ENCODE data around the gene AK2.
A peak's percentile ranks its signal among the peaks of the same experiment; 100 is the strongest.
"Not testable (repeated sequence)": the region's sequence is repeated elsewhere in the genome, so short reads cannot be mapped to it uniquely, and the experiment has no call there.

Gene AK2

GRCh38 chr1:32998997-32999396 lies 37.7 kb downstream of the AK2 start:
- DNase-seq (ENCODE audit: low spot score) = no peak

- no peak for DNase-seq (ENCODE audit: low spot score)
These were observed 38.6 kb downstream of the AK2 start for GRCh38 chr1:32998064-32998463.

DNA sequence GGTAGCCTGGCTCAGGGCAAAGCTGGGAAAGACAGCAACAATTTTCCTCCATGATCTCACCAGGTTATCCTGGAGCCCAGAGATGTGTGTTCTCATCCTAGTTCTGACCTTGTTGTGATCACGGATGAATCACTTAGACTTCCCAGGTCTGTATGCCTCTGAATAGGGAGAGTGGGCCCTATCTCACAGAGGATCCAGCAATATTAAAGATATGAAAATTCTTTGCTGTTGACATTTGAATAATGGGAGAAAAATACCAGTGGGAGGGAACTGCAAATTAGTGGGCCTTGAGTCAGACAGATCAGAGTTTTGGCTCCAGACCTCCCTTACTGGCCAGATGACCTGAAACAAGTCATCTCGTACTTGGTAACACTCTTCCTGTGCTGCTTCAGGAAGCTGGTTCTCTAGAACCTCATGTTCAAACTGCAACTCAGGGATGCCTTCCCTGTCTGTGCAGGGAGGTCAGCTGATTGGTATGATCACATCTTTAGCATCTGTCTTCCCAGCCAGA lies 39.2 kb downstream of the AK2 start:
- DNase-seq (ENCODE audit: low spot score) = peak; percentile 33

GRCh38 chr1:32993324-32993636 lies 43.4 kb downstream of the AK2 start:
- not testable (repeated sequence) for DNase-seq (ENCODE audit: low spot score)

- peak; percentile 23 for DNase-seq (ENCODE audit: low spot score)
These were observed 44.0 kb downstream of the AK2 start for GRCh38 chr1:32992489-32993323.

DNA sequence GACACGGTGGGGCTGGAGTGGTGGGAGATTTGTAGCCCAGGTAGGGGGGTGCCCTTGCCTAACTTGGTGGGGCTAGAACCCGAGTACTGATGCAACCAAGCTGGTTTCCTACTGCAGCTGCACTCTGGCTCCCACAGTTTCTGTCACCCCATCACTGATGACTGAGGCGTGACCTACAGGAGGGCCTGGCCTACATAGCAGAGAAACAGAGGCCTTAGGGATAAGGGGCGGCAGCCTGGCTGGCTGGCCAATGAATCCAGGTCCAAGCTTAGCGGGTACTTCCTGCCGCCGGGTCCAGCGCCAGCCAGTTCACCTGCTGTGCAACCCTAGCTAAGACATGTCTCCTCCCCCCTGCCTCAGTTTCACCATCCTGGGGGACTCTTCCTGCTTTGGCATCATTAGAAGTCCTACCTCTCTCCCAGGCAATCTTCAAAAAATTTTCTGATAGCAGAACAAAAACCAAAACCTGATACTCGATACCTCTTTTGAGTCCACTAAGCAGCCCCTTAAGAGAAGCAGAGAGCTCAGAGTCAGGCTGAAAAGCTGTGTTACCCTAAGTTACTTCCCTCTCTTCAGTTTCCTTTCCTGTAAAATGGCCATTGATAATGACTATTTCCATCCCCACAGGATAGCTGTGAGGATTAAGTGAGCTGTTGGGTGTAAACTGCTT lies 44.7 kb downstream of the AK2 start:
- DNase-seq (ENCODE audit: low spot score) = no peak

- DNase-seq (ENCODE audit: low spot score) = no peak
These were observed 45.3 kb downstream of the AK2 start for GRCh38 chr1:32991386-32991785.

- no peak for DNase-seq (ENCODE audit: low spot score)
These were observed 45.8 kb downstream of the AK2 start for GRCh38 chr1:32990887-32991286.

DNA sequence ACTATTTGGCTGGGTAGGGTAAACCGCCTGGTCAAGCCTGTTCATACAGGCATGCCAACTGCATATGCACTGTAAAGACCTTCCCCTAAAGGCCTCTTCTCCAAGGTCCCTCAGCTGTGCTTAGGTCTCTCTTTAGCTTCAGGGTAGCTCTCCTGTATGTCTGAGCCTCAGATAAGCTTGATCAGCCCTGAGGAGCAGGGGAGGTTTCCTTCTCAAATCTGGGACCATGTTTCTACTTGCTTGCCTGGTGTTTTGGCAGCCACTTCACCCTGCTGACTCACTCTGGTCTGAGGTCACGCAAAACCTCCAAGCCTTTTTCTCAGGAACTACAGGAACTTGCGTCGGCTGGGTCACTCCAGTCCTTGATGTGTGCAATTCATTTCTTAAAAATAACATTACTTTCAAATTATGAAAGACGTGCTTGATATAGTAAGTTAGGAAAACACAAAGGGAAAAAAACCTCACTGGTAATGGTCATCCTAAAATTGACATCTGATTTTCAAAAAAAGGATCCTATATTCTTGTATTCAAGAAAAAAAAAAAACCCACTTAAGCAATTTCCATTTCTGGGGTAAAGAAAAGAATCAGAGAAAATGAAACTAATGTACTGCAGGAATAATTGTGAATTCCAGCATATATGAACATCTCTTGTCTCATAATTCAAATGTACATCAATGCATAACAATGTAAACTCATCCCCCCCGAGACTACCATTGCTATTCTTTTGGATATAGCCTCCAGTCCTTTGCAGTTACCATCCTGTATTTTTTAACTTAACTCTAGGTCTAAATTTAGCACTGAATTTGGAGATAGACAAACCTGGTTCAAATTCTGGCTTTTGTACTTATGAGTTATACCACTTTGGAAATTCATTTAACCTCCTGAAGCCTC lies 47.3 kb downstream of the AK2 start:
- DNase-seq (ENCODE audit: low spot score) = peak; percentile 84

DNA sequence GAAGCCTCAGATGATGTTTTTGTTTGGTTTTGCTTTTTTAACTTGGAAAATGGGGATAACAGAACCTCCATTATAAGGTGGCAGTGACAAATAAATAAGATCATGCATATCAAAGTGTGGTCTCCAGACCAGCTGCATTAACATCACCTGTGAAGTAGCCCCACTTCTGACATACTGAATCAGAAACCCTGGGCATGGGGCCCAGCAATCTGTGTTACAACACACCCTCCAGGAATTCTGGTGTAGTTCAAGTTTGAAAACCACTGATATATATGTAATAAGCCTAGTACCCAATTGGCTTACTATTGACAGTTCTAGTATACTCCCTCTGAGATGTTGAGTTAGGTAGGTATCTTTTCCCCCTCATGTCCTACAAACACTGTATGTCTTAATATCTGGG lies 48.0 kb downstream of the AK2 start:
- no peak for DNase-seq (ENCODE audit: low spot score)

DNA sequence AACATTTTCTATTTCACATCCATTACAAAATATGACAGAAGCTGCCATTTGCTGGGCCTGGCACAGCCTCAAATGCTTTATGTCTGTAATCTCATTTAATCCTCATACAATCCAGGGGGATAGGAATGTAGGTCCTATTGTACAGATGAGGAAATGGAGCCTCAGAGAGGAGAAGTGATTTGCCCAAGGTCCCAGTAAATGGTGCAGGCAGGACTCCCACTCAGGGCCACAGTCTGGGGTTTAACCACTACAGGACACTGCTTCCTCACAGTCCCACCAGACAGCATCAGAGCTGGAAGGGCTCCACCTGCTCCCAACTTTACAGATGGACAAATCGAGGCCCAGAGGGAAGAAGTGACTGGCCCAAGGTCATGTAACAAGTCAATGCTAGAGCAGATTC lies 51.5 kb downstream of the AK2 start:
- DNase-seq (ENCODE audit: low spot score) = no peak

- no peak for DNase-seq (ENCODE audit: low spot score)
These were observed 52.1 kb downstream of the AK2 start for GRCh38 chr1:32984455-32985171.

- no peak for DNase-seq (ENCODE audit: low spot score)
These were observed 52.6 kb downstream of the AK2 start for GRCh38 chr1:32984090-32984454.

- no peak for DNase-seq (ENCODE audit: low spot score)
These were observed 53.7 kb downstream of the AK2 start for GRCh38 chr1:32983020-32983419.

DNA sequence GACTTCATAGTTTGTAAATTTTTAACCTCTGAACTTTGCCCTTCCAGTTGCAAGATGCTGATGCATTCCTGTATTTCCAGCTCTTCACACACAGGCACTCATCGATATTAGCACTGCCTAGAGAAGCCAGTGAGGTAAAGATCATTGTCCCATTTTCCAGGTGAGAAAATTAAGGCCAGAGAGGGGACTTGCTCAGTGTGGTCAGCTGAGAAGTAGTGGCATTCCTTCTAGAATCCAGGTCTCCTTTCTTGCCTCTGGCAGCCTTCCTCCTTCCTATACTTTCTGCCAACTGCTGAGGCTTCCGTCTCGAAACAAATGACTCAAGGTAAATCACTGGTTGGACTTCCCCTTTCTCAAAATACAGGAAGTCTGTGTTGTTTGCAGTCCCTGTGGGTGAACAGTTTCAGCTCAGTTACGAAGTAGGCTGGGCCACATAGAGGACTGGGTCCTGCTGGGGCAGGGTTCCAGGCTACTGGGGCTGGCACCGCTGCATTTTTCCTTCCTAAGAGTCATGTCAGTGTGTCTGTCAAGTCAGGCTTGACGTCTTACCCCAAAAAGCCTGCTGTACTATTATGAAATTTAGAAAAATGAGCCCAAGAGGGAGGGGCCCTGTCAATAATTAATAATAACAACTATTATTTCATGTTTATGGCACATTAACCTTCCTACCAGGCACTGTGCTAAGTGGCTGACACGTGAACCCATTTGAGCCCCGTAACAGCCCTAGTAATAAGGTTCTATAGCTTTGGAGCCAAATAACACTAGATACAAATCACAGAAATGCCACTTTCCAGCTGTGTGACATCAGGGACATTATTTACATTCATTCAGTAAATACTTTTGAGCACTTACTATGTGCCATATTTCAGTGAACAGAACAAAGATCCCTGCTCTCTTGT lies 55.4 kb downstream of the AK2 start:
- peak; percentile 90 for DNase-seq (ENCODE audit: low spot score)

- no peak for DNase-seq (ENCODE audit: low spot score)
These were observed 56.6 kb downstream of the AK2 start for GRCh38 chr1:32980080-32980479.

DNA sequence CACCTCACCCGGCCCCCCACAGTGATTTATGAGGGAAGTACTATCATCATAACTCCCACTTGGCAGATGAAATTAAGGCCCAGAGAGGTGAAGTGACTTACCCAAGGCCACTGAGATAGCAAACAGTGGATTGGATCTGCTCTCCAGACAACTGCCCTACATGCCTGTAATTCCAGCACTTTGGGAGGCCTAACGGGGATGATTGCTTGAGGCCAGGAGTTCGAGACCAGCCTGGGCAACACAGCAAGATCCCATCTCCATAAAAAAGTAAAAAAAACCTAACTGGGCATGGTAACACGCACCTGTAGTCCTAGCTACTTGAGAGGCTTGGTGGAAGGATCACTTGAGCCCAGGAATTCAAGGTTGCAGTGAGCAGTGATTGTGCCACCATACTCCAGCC lies 57.8 kb downstream of the AK2 start:
- DNase-seq (ENCODE audit: low spot score) = no peak

GRCh38 chr1:32977546-32978087 lies 59.1 kb downstream of the AK2 start:
- no peak for DNase-seq (ENCODE audit: low spot score)

DNA sequence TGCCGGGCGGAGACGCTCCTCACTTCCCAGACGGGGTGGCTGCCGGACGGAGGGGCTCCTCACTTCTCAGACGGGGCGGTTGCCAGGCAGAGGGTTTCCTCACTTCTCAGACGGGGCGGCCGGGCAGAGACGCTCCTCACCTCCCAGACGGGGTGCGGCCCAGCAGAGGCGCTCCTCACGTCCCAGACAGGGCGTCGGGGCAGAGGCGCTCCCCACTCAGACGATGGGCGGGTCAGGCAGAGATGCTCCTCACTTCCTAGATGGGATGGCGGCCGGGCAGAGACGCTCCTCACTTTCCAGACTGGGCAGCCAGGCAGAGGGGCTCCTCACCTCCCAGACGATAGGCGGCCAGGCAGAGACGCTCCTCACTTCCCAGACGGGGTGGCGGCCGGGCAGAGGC lies 61.6 kb downstream of the AK2 start:
- DNase-seq (ENCODE audit: low spot score) = not testable (repeated sequence)

DNA sequence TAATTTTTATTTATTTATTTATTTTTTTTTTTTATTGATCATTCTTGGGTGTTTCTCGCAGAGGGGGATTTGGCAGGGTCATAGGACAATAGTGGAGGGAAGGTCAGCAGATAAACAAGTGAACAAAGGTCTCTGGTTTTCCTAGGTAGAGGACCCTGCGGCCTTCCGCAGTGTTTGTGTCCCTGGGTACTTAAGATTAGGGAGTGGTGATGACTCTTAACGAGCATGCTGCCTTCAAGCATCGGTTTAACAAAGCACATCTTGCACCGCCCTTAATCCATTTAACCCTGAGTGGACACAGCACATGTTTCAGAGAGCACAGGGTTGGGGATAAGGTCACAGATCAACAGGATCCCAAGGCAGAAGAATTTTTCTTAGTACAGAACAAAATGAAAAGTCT lies 63.2 kb downstream of the AK2 start:
- DNase-seq (ENCODE audit: low spot score) = not testable (repeated sequence)

All from RKO (cell line).